ENCODE measurements around the gene REEP1.

DNA sequence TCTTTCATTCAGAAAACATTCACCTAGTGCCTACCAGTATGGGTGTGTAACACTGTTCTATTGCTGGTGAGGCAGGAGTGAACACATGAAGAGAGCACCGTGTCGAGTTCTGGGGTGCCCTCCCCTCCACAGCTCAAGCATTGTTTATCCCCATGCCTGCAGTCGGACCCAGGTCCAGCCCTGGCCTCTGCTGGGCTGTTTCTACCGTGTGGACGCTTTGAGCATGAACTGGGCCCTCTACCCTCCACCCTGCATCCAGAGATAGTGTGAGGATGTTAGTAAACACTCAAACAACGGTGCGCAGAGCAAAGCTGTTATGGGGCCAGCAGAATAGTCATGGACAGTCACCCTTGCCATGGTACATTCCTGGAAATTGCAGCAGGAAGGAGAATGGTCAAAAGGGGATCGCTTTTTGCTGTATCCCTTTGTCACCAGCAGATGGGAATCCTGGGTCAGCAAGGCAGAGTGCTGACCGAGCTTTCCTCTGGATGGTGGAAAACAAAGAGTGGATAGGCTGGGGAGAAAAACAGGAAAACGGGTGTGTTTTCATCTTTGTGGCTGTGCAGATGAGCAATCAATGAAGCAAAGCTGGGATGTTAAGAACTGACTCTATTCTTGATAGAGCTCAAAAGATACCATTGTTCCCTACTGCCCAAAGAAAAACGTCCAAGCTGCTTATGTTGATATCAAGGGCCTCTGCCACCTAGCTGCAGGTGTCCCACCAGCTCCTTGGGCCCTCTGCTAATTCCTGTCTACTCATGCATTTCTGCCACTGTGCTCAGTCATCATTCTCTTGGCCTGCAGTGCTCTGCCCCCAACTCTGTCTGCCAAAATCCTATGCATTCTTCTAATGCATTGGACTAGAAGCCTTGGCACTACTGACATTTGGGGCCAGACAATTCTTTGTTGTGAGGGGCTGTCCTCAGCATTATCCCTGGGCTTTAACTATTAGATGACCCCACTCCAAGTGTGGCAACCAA is 38.7 kb downstream of the REEP1 start:
- TF ChIP-seq, protein P1, sequence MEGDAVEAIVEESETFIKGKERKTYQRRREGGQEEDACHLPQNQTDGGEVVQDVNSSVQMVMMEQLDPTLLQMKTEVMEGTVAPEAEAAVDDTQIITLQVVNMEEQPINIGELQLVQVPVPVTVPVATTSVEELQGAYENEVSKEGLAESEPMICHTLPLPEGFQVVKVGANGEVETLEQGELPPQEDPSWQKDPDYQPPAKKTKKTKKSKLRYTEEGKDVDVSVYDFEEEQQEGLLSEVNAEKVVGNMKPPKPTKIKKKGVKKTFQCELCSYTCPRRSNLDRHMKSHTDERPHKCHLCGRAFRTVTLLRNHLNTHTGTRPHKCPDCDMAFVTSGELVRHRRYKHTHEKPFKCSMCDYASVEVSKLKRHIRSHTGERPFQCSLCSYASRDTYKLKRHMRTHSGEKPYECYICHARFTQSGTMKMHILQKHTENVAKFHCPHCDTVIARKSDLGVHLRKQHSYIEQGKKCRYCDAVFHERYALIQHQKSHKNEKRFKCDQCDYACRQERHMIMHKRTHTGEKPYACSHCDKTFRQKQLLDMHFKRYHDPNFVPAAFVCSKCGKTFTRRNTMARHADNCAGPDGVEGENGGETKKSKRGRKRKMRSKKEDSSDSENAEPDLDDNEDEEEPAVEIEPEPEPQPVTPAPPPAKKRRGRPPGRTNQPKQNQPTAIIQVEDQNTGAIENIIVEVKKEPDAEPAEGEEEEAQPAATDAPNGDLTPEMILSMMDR (IDR thresholded peaks at IDR 0.05), result peak in 3 of 7 experiments; percentile 3 to 13 (median 9)
- TF ChIP-seq POLR2A (IDR thresholded peaks at IDR 0.05), result no peak
- no peak for TF ChIP-seq EP300 (IDR thresholded peaks at IDR 0.05)
